Activated CD8-positive, alpha-beta memory T cell treated with anti-CD3 and anti-CD28 coated beads for 24 hours (primary cell): ENCODE results near the gene HNRNPK.
A peak's percentile ranks its signal among the peaks of the same experiment; 100 is the strongest.

ENCODE experiments used
- DNase-seq: peaks from one replicate; pipeline ENCODE4 v3.0.0-alpha.2; 2020

Gene HNRNPK

GRCh38 chr9:83979812-83980394, at the start of gene HNRNPK:
TSS of gene HNRNPK (minus strand) at chr9:83980215. CDS start at chr9:83978252, 1,963 bp downstream.
- DNase-seq: peak; percentile 100

- DNase-seq: no peak
These were observed 47.2 kb upstream of the HNRNPK start for GRCh38 chr9:84027201-84027600.

GRCh38 chr9:84024041-84024575, 44.1 kb upstream of the HNRNPK start:
- DNase-seq: no peak

GRCh38 chr9:84007662-84008061, 27.6 kb upstream of the HNRNPK start:
- DNase-seq: no peak

GRCh38 chr9:84003246-84003645, 23.2 kb upstream of the HNRNPK start:
- DNase-seq: no peak

GRCh38 chr9:84002344-84002743, 22.3 kb upstream of the HNRNPK start:
- no peak for DNase-seq

- no peak for DNase-seq
These were observed 21.6 kb upstream of the HNRNPK start for GRCh38 chr9:84001621-84002020.

- DNase-seq: no peak
These were observed 20.2 kb upstream of the HNRNPK start for GRCh38 chr9:84000186-84000585.

GRCh38 chr9:83999141-83999918, 19.3 kb upstream of the HNRNPK start:
- no peak for DNase-seq

- no peak for DNase-seq
These were observed 16.1 kb upstream of the HNRNPK start for GRCh38 chr9:83996126-83996525.

GRCh38 chr9:83992901-83993300, 12.9 kb upstream of the HNRNPK start:
- no peak for DNase-seq

- DNase-seq: no peak
These were observed 12.4 kb upstream of the HNRNPK start for GRCh38 chr9:83992407-83992806.

- no peak for DNase-seq
These were observed 11.3 kb upstream of the HNRNPK start for GRCh38 chr9:83991355-83991754.

GRCh38 chr9:83988411-83988810, 8.4 kb upstream of the HNRNPK start:
- no peak for DNase-seq

GRCh38 chr9:83987402-83987791, 7.4 kb upstream of the HNRNPK start:
- no peak for DNase-seq

GRCh38 chr9:83986765-83987401, 6.9 kb upstream of the HNRNPK start:
- no peak for DNase-seq

GRCh38 chr9:83986195-83986594, 6.2 kb upstream of the HNRNPK start:
- no peak for DNase-seq

- DNase-seq: peak; percentile 71
These were observed 1.3 kb upstream of the HNRNPK start for GRCh38 chr9:83981126-83981871.

GRCh38 chr9:83980395-83981125, 545 bp upstream of the HNRNPK start, which contains the start of gene RMI1:
TSS of gene RMI1 (plus strand) at chr9:83980805. CDS start at chr9:84000987, 20,182 bp downstream.
- peak; percentile 99 for DNase-seq

GRCh38 chr9:83978992-83979811, 813 bp downstream of the HNRNPK start:
- peak; percentile 92 for DNase-seq

GRCh38 chr9:83977196-83977595, 2.8 kb downstream of the HNRNPK start:
- DNase-seq: no peak
